GM19239 (cell line): ENCODE results near the gene SLC17A8.

ENCODE experiments used
- DNase-seq: peaks from one replicate; pipeline ENCODE4 v3.0.0; 2011; ENCODE audit warnings: low spot score; ENCODE audit not compliant: insufficient read length
- FAIRE-seq: peaks from 2 replicates; lab custom pipeline; 2011; peaks lifted over from hg19 to GRCh38; lab: Jason Lieb, UNC

The SLC17A8 gene

DNA sequence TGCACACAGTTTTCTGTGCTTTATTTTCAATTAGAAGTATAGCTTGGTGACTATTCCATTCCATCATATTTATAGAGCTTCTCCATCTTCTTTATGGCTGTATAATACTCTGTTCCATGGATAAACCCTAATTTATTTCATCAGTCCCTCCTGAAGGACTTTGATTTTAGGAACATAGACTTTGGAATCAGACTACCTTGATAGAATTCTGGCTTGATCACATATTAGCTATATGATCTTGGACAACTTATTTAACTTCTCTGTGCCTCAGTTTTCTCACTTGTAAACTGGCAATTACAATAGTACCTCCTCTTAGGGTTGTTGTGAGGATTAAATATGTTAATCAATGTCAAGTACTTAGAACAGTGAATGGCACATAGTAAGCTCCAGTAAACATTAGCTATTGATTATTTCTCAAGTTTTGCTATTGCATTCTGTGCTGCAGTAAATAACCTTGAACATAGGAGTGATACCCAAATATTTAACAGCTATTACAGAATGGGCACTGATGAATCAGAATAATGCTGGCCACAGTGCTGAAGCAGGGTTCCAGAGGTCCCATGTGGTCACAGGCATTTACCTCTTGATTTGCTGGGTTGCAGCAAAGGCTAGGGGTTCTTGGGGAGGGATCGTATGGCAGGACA, 104.6 kb downstream of the SLC17A8 start:
- FAIRE-seq: no peak
- DNase-seq: no peak

- FAIRE-seq (no peak), DNase-seq (no peak)
These were observed 106.8 kb downstream of the SLC17A8 start for GRCh38 chr12:100463661-100464060.

DNA sequence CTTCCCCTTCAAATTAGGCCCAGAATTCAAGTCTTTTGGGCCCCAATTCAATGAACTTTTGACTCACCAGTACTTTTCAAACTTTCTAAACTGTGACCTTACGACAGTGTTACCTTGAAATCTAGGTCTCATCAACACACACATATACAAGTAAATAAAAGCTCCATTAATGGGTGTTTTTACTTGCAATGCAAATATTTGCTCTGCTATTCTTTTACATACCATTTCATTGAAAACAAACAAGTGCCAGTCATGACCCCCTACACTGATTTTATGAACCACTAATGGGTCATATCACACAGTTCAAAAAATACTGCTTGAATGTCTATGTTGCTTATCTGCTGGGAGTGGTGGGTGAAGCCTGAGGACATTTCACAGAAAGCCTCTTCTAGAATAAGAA, 107.7 kb downstream of the SLC17A8 start:
- DNase-seq (no peak), FAIRE-seq (no peak)

- FAIRE-seq (no peak), DNase-seq (no peak)
These were observed 111.3 kb downstream of the SLC17A8 start for GRCh38 chr12:100468126-100468525.
